Left ventricle myocardium superior (tissue), 1 donor: Measurements from ENCODE around the gene ST6GALNAC5. TPM values are rescaled to one million over a fixed set of nuclear protein-coding genes. Genes with fewer than 3 reads are reported as not detected.
A peak's percentile ranks its signal among the peaks of the same experiment; 100 is the strongest.
"Not testable (repeated sequence)": the region's sequence is repeated elsewhere in the genome, so short reads cannot be mapped to it uniquely, and the experiment has no call there.

Source experiments
- ATAC-seq: fragments of 200-7000 bp; cut with Tn5 transposase; one replicate; pipeline ENCODE4 v1.9.1; 2020; ENCODE audit warnings: mild to moderate bottlenecking, moderate library complexity
- DNase-seq: peaks from one replicate; pipeline ENCODE4 v3.0.0-alpha.2; 2020
- intact Hi-C: fragments of 100-400 bp; cut with micrococcal nuclease; formaldehyde crosslinking; loops from one replicate; pipeline ENCODE4 v1.11.0; 2022
- long read RNA-seq: library from polyadenylated mRNA; unstranded; transcript quantifications from one replicate; pipeline ENCODE4 v2.0.0, GENCODE V29; 2021
- total RNA-seq: library from RNA; stranded (reverse); fragmentation: NEBNext Ultra II Directional; extraction: Animal tissue kit (Norgen Biotek cat#: 25700); gene quantifications from one replicate; pipeline ENCODE4 v1.2.1, GENCODE V29; 2021
- donor health status: DM: no; HTN: yes; CAD: no; lungs with severe emphysema.

The ST6GALNAC5 gene
- total RNA-seq = 0.62 TPM
- long read RNA-seq, partial matches to known transcripts = 1 of 2 reads
- long read RNA-seq, other reads (novel, unspliced or antisense) = 0 of 2 reads

- DNase-seq = no peak
- intact Hi-C loops = no loop called here
- peak; percentile 48 for ATAC-seq
Observed at GRCh38 chr1:76867342-76868130, at the start of gene ST6GALNAC5. TSS of gene ST6GALNAC5 (plus strand) at chr1:76867480.

GRCh38 chr1:76820028-76820427 is 47.3 kb upstream of the ST6GALNAC5 start:
- DNase-seq (no peak), ATAC-seq (no peak)
- intact Hi-C loops = no loop called here

- intact Hi-C loops, DNase-seq, ATAC-seq: not testable (repeated sequence)
Observed at GRCh38 chr1:76822961-76823360, 44.3 kb upstream of the ST6GALNAC5 start.

- no peak for ATAC-seq
- DNase-seq = no peak
- intact Hi-C loops = no loop called here
Observed at GRCh38 chr1:76824106-76824505, 43.2 kb upstream of the ST6GALNAC5 start.

- DNase-seq (no peak), ATAC-seq (no peak)
- intact Hi-C loops = no loop called here
Observed at GRCh38 chr1:76826072-76826845, 41.0 kb upstream of the ST6GALNAC5 start.

GRCh38 chr1:76827066-76827465 is 40.2 kb upstream of the ST6GALNAC5 start:
- ATAC-seq = no peak
- no peak for DNase-seq
- intact Hi-C loops = no loop called here

GRCh38 chr1:76830373-76830772 is 36.9 kb upstream of the ST6GALNAC5 start:
- ATAC-seq (no peak), DNase-seq (no peak)
- intact Hi-C loops = no loop called here

GRCh38 chr1:76832521-76832920 is 34.8 kb upstream of the ST6GALNAC5 start:
- intact Hi-C loops = no loop called here
- DNase-seq (no peak), ATAC-seq (no peak)

- DNase-seq = no peak
- no peak for ATAC-seq
- intact Hi-C loops = no loop called here
Observed at GRCh38 chr1:76833151-76833550, 34.1 kb upstream of the ST6GALNAC5 start.

- DNase-seq = no peak
- intact Hi-C loops = no loop called here
- ATAC-seq = no peak
Observed at GRCh38 chr1:76833856-76834255, 33.4 kb upstream of the ST6GALNAC5 start.

GRCh38 chr1:76835203-76835602 is 32.1 kb upstream of the ST6GALNAC5 start:
- intact Hi-C loops = no loop called here
- DNase-seq = no peak
- no peak for ATAC-seq

- intact Hi-C loops = no loop called here
- ATAC-seq = no peak
- DNase-seq = no peak
Observed at GRCh38 chr1:76840278-76840677, 27.0 kb upstream of the ST6GALNAC5 start.

- DNase-seq (no peak), ATAC-seq (no peak)
- intact Hi-C loops = no loop called here
Observed at GRCh38 chr1:76841460-76841859, 25.8 kb upstream of the ST6GALNAC5 start.

- ATAC-seq (no peak), DNase-seq (no peak)
- intact Hi-C loops = no loop called here
Observed at GRCh38 chr1:76843821-76844464, 23.3 kb upstream of the ST6GALNAC5 start.

- no peak for DNase-seq
- no peak for ATAC-seq
- intact Hi-C loops = no loop called here
Observed at GRCh38 chr1:76854255-76854654, 13.0 kb upstream of the ST6GALNAC5 start.

- no peak for DNase-seq
- no peak for ATAC-seq
- intact Hi-C loops = no loop called here
Observed at GRCh38 chr1:76856104-76856503, 11.2 kb upstream of the ST6GALNAC5 start.

- intact Hi-C loops = no loop called here
- DNase-seq (no peak), ATAC-seq (no peak)
Observed at GRCh38 chr1:76857138-76857537, 10.1 kb upstream of the ST6GALNAC5 start.

- intact Hi-C loops = no loop called here
- no peak for DNase-seq
- no peak for ATAC-seq
Observed at GRCh38 chr1:76857973-76858372, 9.3 kb upstream of the ST6GALNAC5 start.

GRCh38 chr1:76861149-76861548 is 6.1 kb upstream of the ST6GALNAC5 start:
- DNase-seq (no peak), ATAC-seq (no peak)
- intact Hi-C loops = no loop called here

GRCh38 chr1:76862447-76862846 is 4.8 kb upstream of the ST6GALNAC5 start:
- intact Hi-C loops = no loop called here
- no peak for DNase-seq
- ATAC-seq = no peak
